ENCODE data around the gene TLCD3B. TPM values are rescaled to one million over a fixed set of nuclear protein-coding genes. Genes with fewer than 3 reads are reported as not detected.

Gene TLCD3B
- total RNA-seq, 4 donors from 2014 or later: not detected

- no peak for TF ChIP-seq CTCF (IDR thresholded peaks at IDR 0.05; ENCODE audit: low read depth)
Observed at GRCh38 chr16:30069611-30070462, 38.8 kb upstream of the TLCD3B start.

GRCh38 chr16:30068750-30069610 is 37.9 kb upstream of the TLCD3B start:
- no peak for TF ChIP-seq CTCF (IDR thresholded peaks at IDR 0.05; ENCODE audit: low read depth)

- no peak for TF ChIP-seq CTCF (IDR thresholded peaks at IDR 0.05; ENCODE audit: low read depth)
Observed at GRCh38 chr16:30068333-30068732, 37.3 kb upstream of the TLCD3B start.

GRCh38 chr16:30067584-30067916 is 36.5 kb upstream of the TLCD3B start:
- no peak for TF ChIP-seq CTCF (IDR thresholded peaks at IDR 0.05; ENCODE audit: low read depth)

- no peak for TF ChIP-seq CTCF (IDR thresholded peaks at IDR 0.05; ENCODE audit: low read depth)
Observed at GRCh38 chr16:30066761-30067583, 35.9 kb upstream of the TLCD3B start.

GRCh38 chr16:30065943-30066760 is 35.1 kb upstream of the TLCD3B start:
- no peak for TF ChIP-seq CTCF (IDR thresholded peaks at IDR 0.05; ENCODE audit: low read depth)

Data from subcutaneous adipose tissue (tissue), 4 donors.